Measurements from ENCODE around the gene CCT8. TPM values are rescaled to one million over a fixed set of nuclear protein-coding genes. Genes with fewer than 3 reads are reported as not detected.
"Not testable (repeated sequence)": the region's sequence is repeated elsewhere in the genome, so short reads cannot be mapped to it uniquely, and the experiment has no call there.

Gene CCT8
- total RNA-seq, 2 donors from 2014 or later = 269 to 354 TPM

DNA sequence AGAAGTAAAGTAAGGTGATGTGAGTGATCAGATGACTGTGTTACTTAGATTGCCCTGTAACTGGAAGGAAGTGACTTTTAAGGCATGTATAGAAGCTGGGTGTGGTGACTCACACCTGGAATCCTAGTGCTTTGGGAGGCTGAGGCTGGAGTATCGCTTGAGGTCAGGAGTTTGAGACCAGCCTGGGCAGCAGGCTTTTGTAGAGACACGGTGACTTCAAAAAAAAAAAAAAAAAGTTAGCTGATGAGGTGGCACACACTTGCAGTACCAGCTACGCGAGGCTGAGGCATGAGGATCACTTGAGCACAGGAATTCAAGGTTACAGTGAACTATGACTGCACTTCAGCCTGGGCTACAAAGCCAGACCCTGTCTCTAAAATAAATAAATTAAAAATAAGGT, 51.3 kb downstream of the CCT8 start:
- H3K9me3 Mint-ChIP-seq = no peaks in the 10 kb centered on the region
- peaks cover 50 to 55% of the 10 kb centered on the region in 2 donors for H3K4me1 Mint-ChIP-seq (ENCODE audit: low read depth in 2 of 2)
- DNase-seq (ENCODE audit: low spot score) = no peak
- peak overlapping the region; percentile 93 to 99 for H3K27ac Mint-ChIP-seq
- peak overlapping the region; percentile 57 for H3K4me3 Mint-ChIP-seq
- H3K27me3 Mint-ChIP-seq = no peaks in the 10 kb centered on the region
- ATAC-seq = no peak
- peaks cover 10% of the 10 kb centered on the region for H3K36me3 Mint-ChIP-seq

- Mint-ChIP-seq H3K9me3 (no peaks in the 10 kb centered on the region), H3K4me1 (ENCODE audit: low read depth in 2 of 2) (peaks cover 25 to 28% of the 10 kb centered on the region in 2 donors), H3K36me3 (peaks cover 10% of the 10 kb centered on the region), H3K4me3 (peak overlapping the region; percentile 96), H3K27me3 (no peaks in the 10 kb centered on the region), H3K27ac (peak overlapping the region; percentile 80 to 88)
- ATAC-seq = peak in 1 of 2 donors; percentile 24
- no peak for DNase-seq (ENCODE audit: low spot score)
Observed at GRCh38 chr21:29018540-29018939, 54.9 kb downstream of the CCT8 start.

DNA sequence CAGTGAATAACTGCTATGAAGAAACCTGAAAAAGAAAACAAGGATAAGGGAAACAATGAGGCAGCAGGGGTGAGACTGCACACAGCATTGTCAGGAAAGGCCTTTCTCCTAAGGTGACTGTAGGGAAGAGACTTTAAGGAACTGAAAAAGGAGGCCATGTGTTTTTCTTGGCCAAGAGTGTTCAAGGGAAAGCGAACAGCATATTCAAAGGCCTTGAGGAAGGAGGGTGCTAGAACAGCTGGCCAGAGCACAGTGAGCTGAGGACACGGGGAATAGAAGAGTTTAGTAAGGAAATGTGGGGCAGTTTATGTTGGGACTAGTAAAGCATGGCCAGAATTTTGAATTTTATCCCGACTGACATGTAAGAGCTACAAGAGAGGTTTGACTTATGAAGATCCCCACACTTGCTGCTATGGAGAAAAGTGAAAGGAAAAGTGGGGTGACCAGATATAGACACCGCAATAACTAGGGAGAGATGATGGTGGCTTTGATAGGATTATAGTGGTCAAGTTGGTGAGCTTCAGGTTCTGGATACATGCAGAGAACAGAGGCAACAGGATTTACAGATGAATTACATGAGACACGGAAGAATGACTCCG, 55.7 kb downstream of the CCT8 start:
- H3K4me3 Mint-ChIP-seq = peak overlapping the region; percentile 96
- peaks cover 10% of the 10 kb centered on the region for H3K36me3 Mint-ChIP-seq
- ATAC-seq (no peak), DNase-seq (ENCODE audit: low spot score) (no peak)
- H3K27ac Mint-ChIP-seq = peak overlapping the region; percentile 80 to 88
- no peaks in the 10 kb centered on the region for H3K9me3 Mint-ChIP-seq
- peaks cover 21 to 28% of the 10 kb centered on the region in 2 donors for H3K4me1 Mint-ChIP-seq (ENCODE audit: low read depth in 2 of 2)
- no peaks in the 10 kb centered on the region for H3K27me3 Mint-ChIP-seq

DNA sequence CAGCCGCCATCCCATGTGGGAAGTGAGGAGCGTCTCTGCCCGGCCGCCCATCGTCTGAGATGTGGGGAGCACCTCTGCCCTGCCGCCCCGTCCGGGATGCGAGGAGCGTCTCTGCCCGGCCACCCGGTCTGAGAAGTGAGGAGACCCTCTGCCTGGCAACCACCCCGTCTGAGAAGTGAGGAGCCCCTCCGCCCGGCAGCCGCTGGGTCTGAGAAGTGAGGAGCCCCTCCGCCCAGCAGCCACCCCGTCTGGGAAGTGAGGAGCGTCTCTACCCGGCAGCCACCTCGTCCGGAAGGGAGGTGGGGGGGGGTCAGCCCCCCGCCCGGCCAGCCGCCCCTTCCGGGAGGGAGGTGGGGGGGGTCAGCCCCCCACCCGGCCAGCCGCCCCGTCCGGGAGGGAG, 62.2 kb downstream of the CCT8 start:
- H3K9me3 Mint-ChIP-seq; H3K36me3 Mint-ChIP-seq; H3K27me3 Mint-ChIP-seq; H3K27ac Mint-ChIP-seq; ATAC-seq; H3K4me3 Mint-ChIP-seq; H3K4me1 Mint-ChIP-seq (ENCODE audit: low read depth in 2 of 2); DNase-seq (ENCODE audit: low spot score): not testable (repeated sequence)

DNA sequence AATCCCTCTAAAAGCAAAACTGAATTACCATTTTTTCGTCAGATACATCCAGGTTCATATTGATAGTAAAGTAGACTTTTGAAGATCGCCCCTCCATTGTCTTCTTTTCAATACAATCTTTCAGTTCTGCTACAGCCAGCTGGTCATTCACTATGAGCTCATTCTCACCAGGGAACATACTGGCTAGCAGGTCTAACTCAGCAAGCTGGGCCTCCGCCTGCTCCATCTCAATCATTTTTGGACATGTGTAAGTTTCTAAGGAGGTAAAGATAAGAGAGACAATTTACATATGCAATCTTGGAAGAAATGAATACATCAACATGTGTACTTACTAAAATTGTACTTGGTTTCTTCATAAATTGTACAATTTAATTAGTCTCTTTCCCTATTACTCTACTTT, 65.1 kb downstream of the CCT8 start:
- no peaks in the 10 kb centered on the region for H3K27me3 Mint-ChIP-seq
- no peak for DNase-seq (ENCODE audit: low spot score)
- no peaks in the 10 kb centered on the region for H3K9me3 Mint-ChIP-seq
- H3K4me3 Mint-ChIP-seq = no peak overlapping the region
- no peak overlapping the region for H3K27ac Mint-ChIP-seq
- no peak for ATAC-seq
- no peaks in the 10 kb centered on the region for H3K36me3 Mint-ChIP-seq
- H3K4me1 Mint-ChIP-seq (ENCODE audit: low read depth in 2 of 2) = no peaks in the 10 kb centered on the region

DNA sequence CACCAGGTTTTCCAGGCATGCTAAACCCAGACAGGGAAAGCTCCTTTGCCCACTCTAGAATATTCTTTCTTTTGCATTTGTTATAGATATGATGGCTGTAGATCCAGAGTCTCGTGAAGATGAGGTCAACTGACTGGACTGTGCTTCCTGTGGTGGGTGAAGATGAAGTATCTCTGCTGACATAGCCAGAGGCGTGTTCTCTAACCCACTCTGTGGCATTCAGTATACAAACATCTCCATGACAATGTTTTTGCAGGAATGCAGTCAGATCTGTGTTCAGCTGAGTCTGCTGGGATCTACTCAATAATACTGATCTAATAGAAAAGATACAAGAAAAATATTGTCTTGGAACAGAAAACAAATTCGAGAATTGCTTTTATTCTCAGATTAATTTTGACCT, 65.6 kb downstream of the CCT8 start:
- no peak for DNase-seq (ENCODE audit: low spot score)
- H3K4me3 Mint-ChIP-seq = no peak overlapping the region
- no peaks in the 10 kb centered on the region for H3K36me3 Mint-ChIP-seq
- no peaks in the 10 kb centered on the region for H3K27me3 Mint-ChIP-seq
- H3K4me1 Mint-ChIP-seq (ENCODE audit: low read depth in 2 of 2) = no peaks in the 10 kb centered on the region
- H3K27ac Mint-ChIP-seq = no peak overlapping the region
- H3K9me3 Mint-ChIP-seq = no peaks in the 10 kb centered on the region
- ATAC-seq = no peak

- Mint-ChIP-seq H3K27me3 (no peaks in the 10 kb centered on the region), H3K4me3 (no peak overlapping the region), H3K36me3 (no peaks in the 10 kb centered on the region), H3K4me1 (ENCODE audit: low read depth in 2 of 2) (no peaks in the 10 kb centered on the region), H3K9me3 (no peaks in the 10 kb centered on the region), H3K27ac (no peak overlapping the region)
- DNase-seq (ENCODE audit: low spot score) (no peak), ATAC-seq (no peak)
Observed at GRCh38 chr21:29007135-29007534, 66.3 kb downstream of the CCT8 start.

Other genes starting within 250 kb of the CCT8 start
- 10 to 100 TPM; 32.5 to 43.1 TPM for gene LTN1, start 80.8 kb downstream of the CCT8 start, total RNA-seq
- gene RWDD2B, start 54.3 kb downstream of the CCT8 start, total RNA-seq = 10 to 100 TPM in 1 of 2 donors, 1 to 10 TPM in 1; 7.5 to 11.0 TPM
- 10 to 100 TPM; 44.5 to 57.5 TPM for gene USP16, start 49.0 kb downstream of the CCT8 start, total RNA-seq
- gene MAP3K7CL, start 57.0 kb upstream of the CCT8 start, total RNA-seq = 1 to 10 TPM; 2.4 to 6.1 TPM
- 10 to 100 TPM; 29.5 to 38.7 TPM for gene BACH1, start 225.3 kb upstream of the CCT8 start, total RNA-seq

All from natural killer cell treated with Interleukin-12 subunit alpha and Interleukin-12 subunit beta and Interleukin-15 and Interleukin-18, amount 100 ng/mL, for 72 hours (primary cell).